ENCODE results near the gene SIX5.

The SIX5 gene

DNA sequence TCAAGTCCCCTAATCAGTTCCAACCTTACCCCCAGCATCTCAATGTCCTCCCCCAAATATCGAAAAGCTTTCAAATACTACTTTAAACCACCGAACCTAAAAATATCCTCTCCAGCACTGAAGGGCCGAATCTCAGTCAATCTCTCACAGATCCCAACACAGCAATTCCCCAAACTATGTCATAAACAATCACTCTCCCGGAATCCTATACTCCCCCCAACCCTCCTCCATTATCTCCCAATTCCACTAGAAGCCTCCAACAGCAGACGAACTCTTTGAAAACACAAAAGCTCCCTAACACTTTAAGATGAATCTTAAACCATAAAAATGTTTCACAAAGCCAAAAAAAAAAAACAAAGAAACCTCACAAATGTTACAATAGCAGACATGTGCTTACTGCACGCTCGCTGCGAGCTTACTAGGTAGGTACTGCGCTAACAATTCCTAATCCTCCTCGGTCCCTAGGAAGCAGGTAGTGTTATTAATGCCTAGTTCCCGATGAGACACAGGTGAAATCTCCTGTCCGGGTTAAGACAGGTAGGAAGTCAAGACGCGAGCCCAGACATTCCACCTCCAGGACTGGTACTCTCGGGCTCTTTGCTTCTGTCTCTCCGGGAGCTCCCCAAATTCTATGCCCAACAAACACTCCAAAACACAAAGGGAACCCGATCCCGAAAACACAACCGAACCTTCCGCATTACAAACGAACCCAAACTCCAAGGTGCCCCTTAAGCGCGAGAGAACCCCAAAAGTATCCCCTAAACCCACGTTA, 52.5 kb downstream of the SIX5 start:
- in situ Hi-C loops (cut with MboI; ENCODE audit: low sequenced_read_pairs) = no loop called here

DNA sequence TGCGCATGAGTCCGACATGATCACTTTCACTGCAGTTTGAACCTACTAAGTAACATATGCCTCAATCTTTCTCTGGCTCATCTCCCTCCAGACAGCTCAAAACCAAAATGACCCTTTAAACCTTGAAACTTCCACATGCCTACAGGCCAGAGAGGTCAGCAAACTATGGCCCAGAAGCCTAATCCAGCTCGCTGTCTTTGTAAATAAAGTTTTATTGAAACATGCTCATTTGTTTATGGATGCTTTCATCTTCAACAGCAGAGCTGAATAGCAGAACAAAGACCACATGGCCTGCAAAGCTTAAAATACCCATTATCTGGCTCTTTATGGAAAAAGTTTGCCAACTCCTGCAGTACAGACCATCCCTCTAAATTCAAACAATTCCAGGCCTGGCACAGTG, 53.9 kb downstream of the SIX5 start:
- in situ Hi-C loops (cut with MboI; ENCODE audit: low sequenced_read_pairs) = no loop called here
